CD14-positive monocyte (primary cell): ENCODE measurements around the gene CFLAR. TPM values are rescaled to one million over a fixed set of nuclear protein-coding genes. Genes with fewer than 3 reads are reported as not detected.

Experiments used
- DNase-seq, 3 donors: peaks; one replicate each; pipeline ENCODE4 v3.0.0-alpha.2; 2011 to 2022
- H2AFZ ChIP-seq: 2 replicates; pipeline ENCODE4 v1.6.0; 2012; ENCODE audit warnings: mild to moderate bottlenecking, low read depth, low read length, inconsistent platforms; ENCODE audit not compliant: insufficient read depth, poor library complexity, severe bottlenecking
- H3K27ac ChIP-seq, 2 donors: 1 replicate in 1 of 2; 2 replicates in 1 of 2; pipeline ENCODE4 v1.5.1; 2012 to 2013; ENCODE audit warnings: low read length in 2 of 2, control low read depth in 1 of 2, inconsistent platforms in 1 of 2, low read depth in 1 of 2, mild to moderate bottlenecking in 1 of 2
- H3K27me3 ChIP-seq, 2 donors: one replicate each; pipeline versions ENCODE4 v1.6.0 to v1.6.1; 2011 to 2013; ENCODE audit warnings: low read length in 2 of 2; ENCODE audit not compliant: control insufficient read depth in 2 of 2, insufficient read depth in 2 of 2
- H3K36me3 ChIP-seq, 2 donors: replicated peaks in 1 of 2; 1 replicate in 1 of 2; 2 replicates in 1 of 2; pipeline versions ENCODE4 v1.5.1 to v1.6.1; 2012 to 2013; ENCODE audit warnings: low read length in 2 of 2, control low read depth in 1 of 2, inconsistent platforms in 1 of 2, mild to moderate bottlenecking in 1 of 2; ENCODE audit not compliant: insufficient read depth in 2 of 2, control insufficient read depth in 1 of 2
- H3K4me1 ChIP-seq, 2 donors: 1 replicate in 1 of 2; 2 replicates in 1 of 2; pipeline versions ENCODE4 v1.5.1 to v1.6.1; 2012 to 2013; ENCODE audit warnings: low read length in 2 of 2, control low read depth in 1 of 2, inconsistent platforms in 1 of 2, mild to moderate bottlenecking in 1 of 2, moderate library complexity in 1 of 2; ENCODE audit not compliant: insufficient read depth in 2 of 2, control insufficient read depth in 1 of 2
- H3K4me2 ChIP-seq: replicated peaks from 2 replicates; pipeline ENCODE3; 2012; ENCODE audit warnings: low read length, moderate library complexity, mild to moderate bottlenecking; ENCODE audit not compliant: poor library complexity, severe bottlenecking; ENCODE audit errors: extremely low read depth
- H3K4me3 ChIP-seq, 3 experiments: fragments of 200-600 bp in 1 of 3; sonication (generic) in 1 of 3; replicated peaks in 1 of 3; 1 replicate in 2 of 3; 2 replicates in 1 of 3; pipeline ENCODE4 v1.5.1; 2011 to 2013; ENCODE audit warnings: low read length in 3 of 3, mild to moderate bottlenecking in 3 of 3, control low read depth in 2 of 3, low read depth in 2 of 3, inconsistent platforms in 1 of 3, moderate library complexity in 1 of 3
- H3K79me2 ChIP-seq: 2 replicates; pipeline ENCODE4 v1.6.0; 2012; ENCODE audit warnings: mild to moderate bottlenecking, control low read depth, inconsistent platforms, low read length, moderate library complexity; ENCODE audit not compliant: insufficient read depth
- H3K9ac ChIP-seq: 2 replicates; pipeline ENCODE4 v1.6.0; 2017; ENCODE audit warnings: low read length, mild to moderate bottlenecking; ENCODE audit not compliant: insufficient read depth, poor library complexity, severe bottlenecking
- H3K9me3 ChIP-seq, 2 donors: replicated peaks in 1 of 2; 1 replicate in 1 of 2; 2 replicates in 1 of 2; pipeline versions ENCODE4 v1.5.1 to v1.6.1; 2012 to 2013; ENCODE audit warnings: low read length in 2 of 2, control low read depth in 1 of 2; ENCODE audit not compliant: control insufficient read depth in 1 of 2, insufficient read depth in 1 of 2
- H4K20me1 ChIP-seq: 2 replicates; pipeline ENCODE4 v1.6.0; 2012; ENCODE audit warnings: mild to moderate bottlenecking, low read length, control low read depth, moderate library complexity; ENCODE audit not compliant: insufficient read depth
- H3K27ac Mint-ChIP-seq, 7 donors: one replicate each; pipeline ENCODE4 v1.8.0; 2020; ENCODE audit warnings: mild to moderate bottlenecking in 7 of 7, mixed read lengths in 7 of 7, moderate library complexity in 6 of 7, inconsistent platforms in 2 of 7
- H3K27me3 Mint-ChIP-seq, 3 donors: one replicate each; pipeline ENCODE4 v1.8.0; 2021 to 2022; ENCODE audit warnings: low read depth in 3 of 3, mild to moderate bottlenecking in 3 of 3, mixed read lengths in 3 of 3, moderate library complexity in 3 of 3, inconsistent platforms in 1 of 3
- H3K36me3 Mint-ChIP-seq, 2 donors: one replicate each; pipeline ENCODE4 v1.8.0; 2020; ENCODE audit warnings: mixed read lengths in 2 of 2, inconsistent platforms in 1 of 2, mild to moderate bottlenecking in 1 of 2
- H3K4me1 Mint-ChIP-seq: one replicate; pipeline ENCODE4 v1.8.0; 2020; ENCODE audit warnings: mild to moderate bottlenecking, mixed read lengths
- H3K4me3 Mint-ChIP-seq, 2 donors: one replicate each; pipeline ENCODE4 v1.8.0; 2020; ENCODE audit warnings: mild to moderate bottlenecking in 2 of 2, mixed read lengths in 2 of 2, moderate library complexity in 1 of 2
- H3K9me3 Mint-ChIP-seq, 7 donors: one replicate each; pipeline ENCODE4 v1.8.0; 2020 to 2022; ENCODE audit warnings: mixed read lengths in 7 of 7, mild to moderate bottlenecking in 6 of 7, moderate library complexity in 6 of 7, inconsistent platforms in 2 of 7
- WGBS: methylation state at CpG from one replicate; pipeline ENCODE4 v1.1.5; 2013; ENCODE audit warnings: missing lambda C conversion rate; ENCODE audit not compliant: insufficient coverage; 5-methylcytosine and 5-hydroxymethylcytosine counted together
- intact Hi-C, 2 donors: fragments of 100-400 bp; cut with micrococcal nuclease; formaldehyde crosslinking; loops; one replicate each; pipeline versions ENCODE4 v1.15.0 to v1.15.1; 2023
- polyA plus RNA-seq, 3 donors: library from polyadenylated mRNA; depleted of rRNA in 1 of 3; unstranded in 2 of 3; stranded (reverse) in 1 of 3; fragments of 300-500 nt in 2 of 3; fragments of >200 nt in 1 of 3; fragmentation: Illumina TruSeq in 2 of 3; gene quantifications; 1 replicate in 2 of 3; 2 replicates in 1 of 3; pipeline ENCODE4 v1.2.3, GENCODE V29; 2012 to 2021
- TF ChIP-seq, protein P1 (sequence below): fragments of 200-600 bp; IDR thresholded peaks from one replicate; pipeline ENCODE4 v1.8.0; 2022; ENCODE audit warnings: antibody characterized with exemption, mild to moderate bottlenecking

Gene CFLAR
- polyA plus RNA-seq, 3 donors: 79.4 to 149 (median 79.5) TPM

DNA sequence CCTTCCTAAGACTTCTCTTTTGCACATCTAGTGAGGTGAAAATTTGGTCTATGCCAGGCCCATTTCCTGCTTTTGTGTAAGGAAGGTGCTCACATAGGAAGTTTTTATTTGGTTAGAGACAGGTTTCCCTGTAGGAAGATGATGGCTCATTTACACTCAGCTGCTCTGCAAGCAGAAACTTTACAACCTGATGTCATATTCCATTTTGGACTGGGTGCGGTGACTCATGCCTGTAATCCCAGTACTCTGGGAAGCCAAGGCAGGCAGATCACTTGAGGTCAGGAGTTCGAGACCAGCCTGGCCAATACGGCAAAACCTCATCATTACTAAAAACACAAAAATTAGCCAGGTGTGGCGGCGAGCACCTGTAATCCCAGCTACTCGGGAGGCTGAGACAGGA lies 102.8 kb downstream of the CFLAR start:
- Mint-ChIP-seq H3K27ac (peak overlapping the region in 2 of 7 donors; percentile 22 to 76), H3K27me3 (no peaks in the 10 kb centered on the region), H3K36me3 (peaks cover 65 to 70% of the 10 kb centered on the region in 2 donors), H3K4me1 (peaks cover 32% of the 10 kb centered on the region), H3K4me3 (no peak overlapping the region), H3K9me3 (no peaks in the 10 kb centered on the region)
- Histone ChIP-seq H2AFZ (no peak overlapping the region), H3K79me2 (peaks cover 6% of the 10 kb centered on the region), H3K4me3 (no peak overlapping the region), H3K4me2 (no peak overlapping the region), H4K20me1 (peaks cover 4% of the 10 kb centered on the region), H3K9me3 (no peaks in the 10 kb centered on the region), H3K36me3 (peaks cover 38 to 68% of the 10 kb centered on the region in 2 donors), H3K27me3 (no peaks in the 10 kb centered on the region), H3K9ac (no peak overlapping the region), H3K4me1 (peaks cover 14% of the 10 kb centered on the region in 2 donors), H3K27ac (peak overlapping the region in 1 of 2 donors; percentile 59)
- DNase-seq: no peak
- no CpG with 5 or more reads among the region's 6 CpGs for WGBS
- intact Hi-C loops: no loop called here
- TF ChIP-seq, protein P1, sequence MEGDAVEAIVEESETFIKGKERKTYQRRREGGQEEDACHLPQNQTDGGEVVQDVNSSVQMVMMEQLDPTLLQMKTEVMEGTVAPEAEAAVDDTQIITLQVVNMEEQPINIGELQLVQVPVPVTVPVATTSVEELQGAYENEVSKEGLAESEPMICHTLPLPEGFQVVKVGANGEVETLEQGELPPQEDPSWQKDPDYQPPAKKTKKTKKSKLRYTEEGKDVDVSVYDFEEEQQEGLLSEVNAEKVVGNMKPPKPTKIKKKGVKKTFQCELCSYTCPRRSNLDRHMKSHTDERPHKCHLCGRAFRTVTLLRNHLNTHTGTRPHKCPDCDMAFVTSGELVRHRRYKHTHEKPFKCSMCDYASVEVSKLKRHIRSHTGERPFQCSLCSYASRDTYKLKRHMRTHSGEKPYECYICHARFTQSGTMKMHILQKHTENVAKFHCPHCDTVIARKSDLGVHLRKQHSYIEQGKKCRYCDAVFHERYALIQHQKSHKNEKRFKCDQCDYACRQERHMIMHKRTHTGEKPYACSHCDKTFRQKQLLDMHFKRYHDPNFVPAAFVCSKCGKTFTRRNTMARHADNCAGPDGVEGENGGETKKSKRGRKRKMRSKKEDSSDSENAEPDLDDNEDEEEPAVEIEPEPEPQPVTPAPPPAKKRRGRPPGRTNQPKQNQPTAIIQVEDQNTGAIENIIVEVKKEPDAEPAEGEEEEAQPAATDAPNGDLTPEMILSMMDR: no peak

DNA sequence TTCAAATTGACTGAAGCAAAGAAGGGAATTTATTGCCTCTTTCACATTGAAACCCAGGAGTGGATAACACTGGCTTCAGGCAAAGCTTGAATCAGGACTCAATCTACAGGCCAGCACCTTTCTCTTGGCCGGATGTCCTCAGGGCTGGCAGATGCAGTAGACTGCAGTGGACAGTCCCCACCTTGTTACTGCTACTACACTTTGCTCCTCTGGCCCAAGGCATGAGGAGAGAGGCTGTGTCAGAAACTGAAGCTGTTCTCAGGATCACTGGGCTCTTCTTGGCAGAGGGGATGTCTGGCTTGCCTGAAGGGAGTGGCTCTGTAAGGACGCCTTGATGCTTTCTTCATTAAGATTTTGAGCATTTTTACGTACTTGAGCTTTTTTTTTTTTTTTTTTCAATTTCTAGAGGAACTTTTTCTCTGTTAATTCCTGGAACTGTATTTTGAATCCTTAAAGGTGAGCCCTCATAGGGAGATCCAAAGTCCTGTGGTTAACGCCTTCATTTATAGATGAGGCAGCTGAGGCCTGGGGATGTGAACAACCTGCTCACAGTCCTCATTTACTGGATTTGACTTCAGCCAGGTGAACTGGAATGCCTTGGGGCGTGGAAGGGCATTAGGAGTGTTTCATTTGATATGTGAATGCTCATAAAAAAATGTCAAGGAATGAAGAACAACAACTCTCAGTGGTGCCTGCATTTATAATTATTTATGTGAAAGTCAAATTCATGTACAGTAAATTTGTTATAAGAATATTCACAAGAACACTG lies 103.5 kb downstream of the CFLAR start:
- no peak for DNase-seq
- no peak overlapping the region for H3K9ac ChIP-seq
- H3K4me2 ChIP-seq: no peak overlapping the region
- peaks cover 14% of the 10 kb centered on the region in 2 donors for H3K4me1 ChIP-seq
- 100% methylated on average over 1 of the region's 5 CpGs for WGBS
- peak overlapping the region in 1 of 2 donors; percentile 59 for H3K27ac ChIP-seq
- no peaks in the 10 kb centered on the region for H3K27me3 ChIP-seq
- intact Hi-C loops: no loop called here
- peaks cover 32% of the 10 kb centered on the region for H3K4me1 Mint-ChIP-seq
- peak overlapping the region in 1 of 2 donors; percentile 6 for H3K4me3 Mint-ChIP-seq
- H2AFZ ChIP-seq: no peak overlapping the region
- H3K27me3 Mint-ChIP-seq: no peaks in the 10 kb centered on the region
- peaks cover 38 to 68% of the 10 kb centered on the region in 2 donors for H3K36me3 ChIP-seq
- H3K9me3 ChIP-seq: no peaks in the 10 kb centered on the region
- H4K20me1 ChIP-seq: peaks cover 4% of the 10 kb centered on the region
- no peaks in the 10 kb centered on the region for H3K9me3 Mint-ChIP-seq
- H3K4me3 ChIP-seq: no peak overlapping the region
- peaks cover 63 to 70% of the 10 kb centered on the region in 2 donors for H3K36me3 Mint-ChIP-seq
- peak overlapping the region; percentile 9 to 79 (median 63) for H3K27ac Mint-ChIP-seq
- TF ChIP-seq, protein P1: no peak
- H3K79me2 ChIP-seq: peaks cover 6% of the 10 kb centered on the region
